HG03025 (cell line): ENCODE results near the gene PRDM5.
A peak's percentile ranks its signal among the peaks of the same experiment; 100 is the strongest.

Experiments used
- ATAC-seq: cut with Tn5 transposase; IDR thresholded peaks from one replicate; pipeline ENCODE4 v1.9.1; 2021; ENCODE audit warnings: mild to moderate bottlenecking, moderate library complexity; ENCODE audit not compliant: unreplicated experiment, low FRiP score

The PRDM5 gene

DNA sequence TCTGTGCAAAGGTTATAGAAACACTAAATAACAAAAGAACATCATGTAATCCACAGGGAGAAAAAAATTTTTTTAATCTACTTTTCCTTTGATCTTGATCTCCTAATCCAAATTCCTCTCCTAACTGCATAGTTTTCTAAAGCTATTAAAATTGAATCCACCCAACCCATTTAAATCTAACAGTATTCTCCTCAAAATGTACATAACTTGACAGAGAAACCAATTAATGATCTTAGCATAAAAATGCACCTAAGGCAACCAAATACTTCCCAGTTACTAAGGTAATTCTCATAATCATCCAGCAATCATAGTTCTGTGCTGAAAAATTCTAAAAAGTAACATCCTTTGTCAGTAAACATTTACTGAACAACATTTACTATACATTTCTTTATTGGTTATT is 60.7 kb downstream of the PRDM5 start:
- ATAC-seq, result no peak

- ATAC-seq, result no peak
These were observed 63.8 kb downstream of the PRDM5 start for GRCh38 chr4:120858776-120859175.

DNA sequence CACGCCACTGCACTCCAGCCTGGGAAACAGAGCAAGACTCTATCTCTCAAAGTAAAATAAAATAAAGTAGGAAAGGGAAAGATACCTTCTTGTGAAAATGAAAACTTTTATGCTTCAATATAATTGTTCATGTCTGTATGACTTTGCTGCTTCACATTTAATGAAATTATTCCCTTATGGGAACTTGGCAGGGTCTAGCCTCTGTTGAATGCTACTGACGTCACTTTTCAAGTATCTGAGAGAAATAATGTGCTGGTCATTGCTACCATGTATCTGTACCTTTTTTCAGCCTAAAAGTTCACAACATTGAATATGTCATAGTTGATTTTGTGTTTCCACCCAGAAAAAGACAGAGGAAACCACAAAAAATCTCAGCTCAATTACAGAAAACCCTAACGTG is 65.2 kb downstream of the PRDM5 start:
- ATAC-seq, result no peak

- no peak for ATAC-seq
These were observed 66.2 kb downstream of the PRDM5 start for GRCh38 chr4:120856294-120856693.

GRCh38 chr4:120855307-120856001 is 67.1 kb downstream of the PRDM5 start:
- peak; percentile 95 for ATAC-seq

- no peak for ATAC-seq
These were observed 69.2 kb downstream of the PRDM5 start for GRCh38 chr4:120853161-120853935.

GRCh38 chr4:120850018-120850599 is 72.4 kb downstream of the PRDM5 start:
- ATAC-seq, result no peak

DNA sequence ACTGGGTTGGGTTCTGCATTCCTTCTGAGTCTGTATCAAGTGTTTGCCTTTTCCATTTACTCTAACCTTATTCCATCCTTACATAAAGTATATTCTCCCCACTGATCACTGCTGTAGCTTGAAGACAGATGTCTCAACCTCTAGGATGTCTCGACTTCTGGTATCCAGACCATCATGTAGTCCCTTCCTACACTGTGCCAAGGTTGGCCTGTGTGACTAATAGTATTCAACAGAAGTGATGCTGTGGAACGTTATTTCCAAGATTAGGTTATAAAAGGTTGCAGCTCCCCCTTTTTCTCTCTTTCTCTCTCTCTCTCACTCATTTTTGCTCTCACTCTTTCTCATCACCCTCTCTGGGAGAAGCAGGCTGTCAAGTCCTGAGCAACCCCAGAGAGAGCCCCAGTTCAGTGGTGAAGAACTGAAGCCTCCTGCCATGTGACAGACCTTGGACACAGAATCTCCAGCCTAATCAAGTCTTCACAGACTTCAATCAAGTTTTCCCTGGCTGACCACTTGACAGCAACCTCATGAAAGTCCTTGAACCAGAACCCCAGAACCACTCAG is 75.4 kb downstream of the PRDM5 start:
- no peak for ATAC-seq

DNA sequence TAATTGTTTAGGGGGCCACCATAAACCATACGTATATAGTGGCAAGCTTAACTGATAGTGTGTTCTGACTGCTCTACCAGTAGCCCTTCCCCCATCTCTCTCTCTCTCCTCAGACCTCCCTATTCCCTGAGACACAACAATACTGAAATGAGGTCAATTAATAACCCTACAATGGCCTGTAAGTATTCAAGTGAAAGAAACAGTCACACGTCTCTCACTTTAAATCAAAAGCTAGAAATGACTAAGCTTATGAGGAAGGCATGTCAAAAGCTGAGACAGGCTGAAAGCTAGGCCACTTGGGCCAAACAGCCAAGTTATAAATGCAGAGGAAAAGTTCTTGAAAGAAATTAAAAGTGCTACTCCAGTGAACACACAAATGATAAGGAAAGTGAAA is 78.0 kb downstream of the PRDM5 start:
- ATAC-seq, result peak; percentile 54

GRCh38 chr4:120843849-120844527 is 78.5 kb downstream of the PRDM5 start:
- ATAC-seq, result no peak

DNA sequence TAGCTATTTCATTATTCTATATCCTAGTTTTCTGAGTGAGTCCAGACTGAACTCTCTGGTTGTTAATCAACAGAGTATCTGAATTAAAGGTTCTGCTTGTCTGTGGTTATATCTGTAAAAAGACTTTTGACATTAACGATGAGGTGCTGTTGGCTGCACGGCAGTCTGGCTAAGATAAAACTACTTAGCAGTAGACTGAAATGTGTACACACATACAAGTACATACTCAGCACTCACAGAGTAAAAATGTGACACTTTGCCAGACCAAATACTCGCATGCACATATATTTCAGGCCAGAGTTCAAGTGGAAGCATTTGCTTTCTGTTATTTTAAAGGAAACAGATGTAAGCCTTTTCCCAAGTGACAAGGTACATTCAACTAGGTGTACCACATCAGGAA is 80.5 kb downstream of the PRDM5 start:
- ATAC-seq, result no peak

DNA sequence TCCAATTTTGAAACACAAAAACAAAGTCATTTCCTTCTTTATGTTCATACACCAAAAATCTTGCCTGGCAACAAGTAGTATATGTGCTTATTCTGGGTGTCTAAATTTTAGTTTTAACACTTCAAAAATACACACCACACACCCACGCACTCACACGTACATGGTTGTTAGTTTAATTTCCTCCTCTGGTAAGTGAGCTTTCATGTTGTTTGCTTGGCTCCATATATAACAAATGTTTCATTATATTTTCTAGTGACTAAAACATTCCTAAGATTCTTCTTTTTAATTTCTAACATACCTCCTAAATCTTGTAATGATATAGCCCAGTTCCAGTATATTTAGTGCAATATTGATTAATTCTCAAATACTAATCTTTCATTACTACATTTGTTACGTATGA is 80.9 kb downstream of the PRDM5 start:
- ATAC-seq, result no peak

DNA sequence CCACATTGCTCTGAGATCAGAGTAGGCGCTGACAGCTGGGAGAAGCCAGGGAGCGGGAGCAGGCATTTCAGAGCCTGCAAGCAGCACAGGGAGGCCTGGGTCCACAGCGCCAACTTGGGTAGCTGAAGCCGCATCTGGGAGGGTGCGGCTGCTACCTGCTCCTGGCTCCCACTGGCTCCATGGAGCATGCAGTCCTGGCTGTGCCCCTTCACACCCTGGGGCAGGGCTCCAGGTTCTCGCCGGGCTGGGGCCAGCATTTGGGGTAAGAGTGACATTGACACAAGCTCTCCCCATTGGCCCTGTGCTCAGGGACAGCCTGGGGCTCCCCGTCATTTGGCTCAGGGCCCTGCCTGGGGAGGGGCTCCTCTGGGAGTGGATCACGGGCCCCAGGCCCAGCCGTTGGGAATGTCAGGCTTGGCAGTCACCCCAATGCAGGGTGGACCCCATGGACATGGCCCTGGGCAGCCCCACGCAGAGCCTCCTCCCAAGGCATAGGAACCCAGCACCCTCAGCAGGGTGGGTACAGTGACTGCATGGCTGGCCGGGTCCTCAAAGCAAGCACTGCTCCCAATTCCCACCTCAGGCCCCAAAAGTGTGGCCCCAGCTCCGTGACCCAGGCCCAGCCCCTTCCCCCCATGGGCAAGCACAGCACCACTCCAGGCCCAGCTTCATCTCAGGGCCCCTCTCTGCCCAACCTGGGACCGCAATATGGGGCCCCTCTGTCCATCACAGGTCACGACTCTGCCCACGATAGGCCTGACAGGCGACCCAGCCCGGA is 82.4 kb downstream of the PRDM5 start:
- no peak for ATAC-seq

DNA sequence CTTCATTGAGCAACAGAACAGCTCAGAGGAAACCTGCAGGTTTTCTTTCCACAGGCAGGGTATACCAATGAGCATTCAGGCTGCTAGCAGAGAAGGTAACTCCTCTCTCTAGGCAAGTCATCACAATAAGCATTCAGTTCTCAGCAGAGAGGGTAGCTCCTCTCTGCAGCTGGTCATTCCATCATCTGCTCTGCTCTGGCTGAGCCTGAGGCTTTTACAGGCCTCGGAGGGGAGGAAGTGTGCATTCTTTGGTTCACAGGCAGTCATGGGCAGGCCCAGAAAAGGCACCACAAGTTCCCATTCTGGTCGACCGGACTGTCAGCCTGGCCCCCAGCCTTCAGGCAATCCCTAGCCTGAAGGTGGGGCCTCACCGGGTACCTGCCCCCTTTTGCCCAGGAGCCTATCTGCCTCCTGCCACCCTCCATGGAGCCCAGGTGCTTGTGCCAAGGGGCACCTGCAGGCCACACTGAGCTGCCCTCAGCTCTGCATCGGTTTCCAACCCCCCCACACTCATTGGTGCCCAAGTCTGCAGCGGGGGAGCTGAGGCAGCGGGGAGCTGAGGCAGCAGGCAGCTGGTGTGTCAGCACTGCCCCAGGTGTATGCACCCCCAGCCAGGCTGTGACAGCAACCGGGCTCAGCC is 83.1 kb downstream of the PRDM5 start:
- no peak for ATAC-seq

DNA sequence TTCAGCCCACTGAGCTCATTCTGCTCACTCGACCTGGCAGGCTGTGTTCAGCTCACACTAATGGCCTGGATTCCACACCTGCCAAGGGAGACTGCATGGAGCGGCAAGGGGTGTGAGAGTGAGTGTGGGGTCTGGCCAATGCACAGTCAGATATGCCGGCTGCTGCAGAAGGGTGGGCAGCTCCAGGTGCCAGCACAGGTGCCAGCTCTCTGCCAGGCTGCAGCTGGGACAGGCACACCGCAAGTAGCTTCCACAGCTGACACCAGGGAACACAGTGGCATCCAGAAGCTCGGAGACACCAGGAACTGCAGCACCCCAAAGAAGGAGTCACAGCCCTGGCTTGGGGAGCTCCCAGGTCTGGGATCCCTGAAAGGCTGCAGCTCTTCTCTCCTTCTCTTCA is 83.7 kb downstream of the PRDM5 start:
- no peak for ATAC-seq

GRCh38 chr4:120837656-120838055 is 84.9 kb downstream of the PRDM5 start:
- no peak for ATAC-seq

DNA sequence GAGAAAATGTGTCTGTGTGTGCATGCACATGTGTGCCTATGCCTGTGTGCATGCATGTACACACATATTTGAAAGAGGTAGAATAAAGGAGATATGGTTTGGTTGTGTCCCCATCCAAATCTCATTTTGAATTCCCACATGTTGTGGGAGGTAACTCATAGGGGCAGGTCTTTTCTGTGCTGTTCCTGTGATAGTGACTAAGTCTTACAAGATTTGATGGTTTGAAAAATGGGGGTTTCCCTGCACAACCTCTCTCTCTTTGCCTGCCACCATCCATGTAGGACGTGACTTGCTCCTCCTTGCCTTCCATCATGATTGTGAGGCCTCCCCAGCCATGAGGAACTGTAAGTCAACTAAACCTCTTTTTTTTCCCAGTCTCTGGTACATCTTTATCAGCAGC is 87.2 kb downstream of the PRDM5 start:
- no peak for ATAC-seq

GRCh38 chr4:120830204-120830603 is 92.3 kb downstream of the PRDM5 start:
- no peak for ATAC-seq

- ATAC-seq, result no peak
These were observed 93.3 kb downstream of the PRDM5 start for GRCh38 chr4:120829113-120829831.
